Measurements from ENCODE around the gene SH3BP2. TPM values are rescaled to one million over a fixed set of nuclear protein-coding genes. Genes with fewer than 3 reads are reported as not detected.

Gene SH3BP2
- total RNA-seq, 1 experiment from 2014 or later: 54.0 TPM

DNA sequence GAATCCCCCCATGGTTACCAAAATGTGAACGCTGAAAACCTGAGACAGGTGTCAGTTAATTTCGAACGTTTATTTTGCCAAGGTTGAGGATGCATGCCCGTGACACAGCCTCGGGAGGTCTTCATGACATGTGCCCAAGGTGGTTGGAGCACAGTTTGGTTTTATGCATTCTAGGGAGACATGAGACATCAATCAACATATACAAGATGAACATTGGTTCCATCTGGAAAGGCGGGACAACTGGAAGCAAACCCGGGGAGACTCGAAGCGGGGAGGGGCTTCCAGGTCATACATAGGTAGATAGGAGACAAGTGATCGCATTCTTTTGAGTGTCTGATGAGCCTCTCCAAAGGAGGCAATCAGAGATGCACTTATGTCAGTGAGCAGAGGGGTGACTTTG is 11.0 kb upstream of the SH3BP2 start:
- TF ChIP-seq EZH2 (IDR thresholded peaks at IDR 0.05; ENCODE audit: low read depth): no peak
- TF ChIP-seq, protein P1, sequence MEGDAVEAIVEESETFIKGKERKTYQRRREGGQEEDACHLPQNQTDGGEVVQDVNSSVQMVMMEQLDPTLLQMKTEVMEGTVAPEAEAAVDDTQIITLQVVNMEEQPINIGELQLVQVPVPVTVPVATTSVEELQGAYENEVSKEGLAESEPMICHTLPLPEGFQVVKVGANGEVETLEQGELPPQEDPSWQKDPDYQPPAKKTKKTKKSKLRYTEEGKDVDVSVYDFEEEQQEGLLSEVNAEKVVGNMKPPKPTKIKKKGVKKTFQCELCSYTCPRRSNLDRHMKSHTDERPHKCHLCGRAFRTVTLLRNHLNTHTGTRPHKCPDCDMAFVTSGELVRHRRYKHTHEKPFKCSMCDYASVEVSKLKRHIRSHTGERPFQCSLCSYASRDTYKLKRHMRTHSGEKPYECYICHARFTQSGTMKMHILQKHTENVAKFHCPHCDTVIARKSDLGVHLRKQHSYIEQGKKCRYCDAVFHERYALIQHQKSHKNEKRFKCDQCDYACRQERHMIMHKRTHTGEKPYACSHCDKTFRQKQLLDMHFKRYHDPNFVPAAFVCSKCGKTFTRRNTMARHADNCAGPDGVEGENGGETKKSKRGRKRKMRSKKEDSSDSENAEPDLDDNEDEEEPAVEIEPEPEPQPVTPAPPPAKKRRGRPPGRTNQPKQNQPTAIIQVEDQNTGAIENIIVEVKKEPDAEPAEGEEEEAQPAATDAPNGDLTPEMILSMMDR (conservative IDR thresholded peaks at IDR 0.05): no peak
- no peak for DNase-seq
- Histone ChIP-seq H3K9me3 (ENCODE audit: insufficient read depth, low read depth) (no peaks in the 10 kb centered on the region), H3K36me3 (ENCODE audit: low read depth) (no peaks in the 10 kb centered on the region), H3K9me2 (ENCODE audit: insufficient read depth) (no peaks in the 10 kb centered on the region), H2AFZ (no peak overlapping the region), H3K27ac (no peak overlapping the region), H4K20me1 (ENCODE audit: insufficient read depth) (no peaks in the 10 kb centered on the region), H3K4me2 (no peak overlapping the region), H3K79me2 (ENCODE audit: low read depth) (no peaks in the 10 kb centered on the region), H3K27me3 (ENCODE audit: insufficient read depth, low read depth) (no peaks in the 10 kb centered on the region), H3F3A (ENCODE audit: insufficient read depth, low read depth) (no peaks in the 10 kb centered on the region), H3K4me1 (replicated peaks; ENCODE audit: insufficient read depth) (no peaks in the 10 kb centered on the region), H3K4me3 (no peak overlapping the region)
- intact Hi-C loops (cut with micrococcal nuclease; ENCODE audit: unreplicated experiment): no loop called here
- ChIA-PET POLR2A (ENCODE audit: unreplicated experiment) (no interaction called here), CTCF (no interaction called here)
- BruUV-seq (replicated peaks): no TSS peak

DNA sequence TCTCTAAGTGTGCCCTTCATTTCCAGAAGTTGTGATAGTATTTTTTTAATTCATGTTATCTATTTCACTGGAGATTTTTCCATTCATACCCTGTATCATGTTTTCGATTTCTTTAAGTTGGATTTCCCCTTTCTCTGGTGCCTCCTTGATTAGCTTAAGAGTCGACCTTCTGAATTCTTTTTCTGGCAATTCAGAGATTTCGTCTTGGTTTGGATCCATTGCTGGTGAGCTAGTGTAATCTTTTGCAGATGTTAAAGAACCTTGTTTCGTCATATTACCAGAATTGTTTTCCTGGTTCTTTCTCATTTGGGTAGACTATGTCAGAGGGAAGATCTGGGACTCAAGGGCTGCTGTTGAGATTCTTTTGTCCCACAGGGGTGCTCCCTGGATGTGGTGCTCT is 9.1 kb upstream of the SH3BP2 start:
- H2AFZ ChIP-seq: no peak overlapping the region
- DNase-seq: no peak
- no peaks in the 10 kb centered on the region for H3K9me3 ChIP-seq (ENCODE audit: insufficient read depth, low read depth)
- H3K36me3 ChIP-seq (ENCODE audit: low read depth): no peaks in the 10 kb centered on the region
- H3K27me3 ChIP-seq (ENCODE audit: insufficient read depth, low read depth): no peaks in the 10 kb centered on the region
- no peak overlapping the region for H3K4me2 ChIP-seq
- H3K79me2 ChIP-seq (ENCODE audit: low read depth): no peaks in the 10 kb centered on the region
- ChIA-PET POLR2A (ENCODE audit: unreplicated experiment) (no interaction called here), CTCF (no interaction called here)
- H3K27ac ChIP-seq: no peak overlapping the region
- no peaks in the 10 kb centered on the region for H3K9me2 ChIP-seq (ENCODE audit: insufficient read depth)
- 0 out of 2 replicates have a peak, but pooled peaks cover 7% of the 10 kb centered on the region for H3K4me1 ChIP-seq (replicated peaks; ENCODE audit: insufficient read depth)
- H3F3A ChIP-seq (ENCODE audit: insufficient read depth, low read depth): no peaks in the 10 kb centered on the region
- intact Hi-C loops (cut with micrococcal nuclease; ENCODE audit: unreplicated experiment): no loop called here
- H3K4me3 ChIP-seq: no peak overlapping the region
- no peaks in the 10 kb centered on the region for H4K20me1 ChIP-seq (ENCODE audit: insufficient read depth)
- no peak for TF ChIP-seq EZH2 (IDR thresholded peaks at IDR 0.05; ENCODE audit: low read depth)
- TF ChIP-seq, protein P1 (conservative IDR thresholded peaks at IDR 0.05): no peak
- BruUV-seq (replicated peaks): no TSS peak

DNA sequence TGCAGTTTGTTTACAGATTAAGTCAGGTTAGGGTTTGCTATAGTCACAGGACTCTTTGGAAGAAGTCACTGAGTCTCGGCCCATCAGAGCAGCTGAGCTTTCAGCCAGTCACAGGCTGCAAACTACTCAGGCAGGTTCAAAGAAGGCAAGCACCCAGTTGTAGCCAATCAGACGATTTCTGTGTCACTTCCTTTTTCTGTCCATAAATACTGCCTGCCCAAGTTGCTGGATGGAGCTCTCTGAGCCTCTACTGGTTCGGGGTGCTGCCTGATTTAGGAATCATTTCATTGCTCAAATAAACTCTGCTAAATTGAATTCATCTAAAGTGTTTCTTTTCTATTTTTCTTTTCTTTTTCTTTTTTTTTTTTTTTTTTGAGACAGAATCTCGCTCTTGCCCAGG is 7.3 kb upstream of the SH3BP2 start:
- TF ChIP-seq, protein P1 (conservative IDR thresholded peaks at IDR 0.05): no peak
- TF ChIP-seq EZH2 (IDR thresholded peaks at IDR 0.05; ENCODE audit: low read depth): no peak
- H3K4me3 ChIP-seq: no peak overlapping the region
- no peak overlapping the region for H3K27ac ChIP-seq
- CTCF ChIA-PET: no interaction called here
- no peaks in the 10 kb centered on the region for H3K79me2 ChIP-seq (ENCODE audit: low read depth)
- no peak overlapping the region for H2AFZ ChIP-seq
- no peaks in the 10 kb centered on the region for H3K9me2 ChIP-seq (ENCODE audit: insufficient read depth)
- no TSS peak for BruUV-seq (replicated peaks)
- POLR2A ChIA-PET (ENCODE audit: unreplicated experiment): interaction anchor here (0.7 kb wide), 1 partner anchor 96 kb away, joined by 5 read pairs; no protein-coding TSS in a partner anchor
- H4K20me1 ChIP-seq (ENCODE audit: insufficient read depth): no peaks in the 10 kb centered on the region
- H3K36me3 ChIP-seq (ENCODE audit: low read depth): no peaks in the 10 kb centered on the region
- H3K9me3 ChIP-seq (ENCODE audit: insufficient read depth, low read depth): no peaks in the 10 kb centered on the region
- no peaks in the 10 kb centered on the region for H3F3A ChIP-seq (ENCODE audit: insufficient read depth, low read depth)
- H3K27me3 ChIP-seq (ENCODE audit: insufficient read depth, low read depth): no peaks in the 10 kb centered on the region
- H3K4me1 ChIP-seq (replicated peaks; ENCODE audit: insufficient read depth): 0 out of 2 replicates have a peak, but pooled peaks cover 7% of the 10 kb centered on the region
- intact Hi-C loops (cut with micrococcal nuclease; ENCODE audit: unreplicated experiment): no loop called here
- no peak for DNase-seq
- no peak overlapping the region for H3K4me2 ChIP-seq

Measured in PC-9 (cell line).